HG02884 (cell line): ENCODE data around the gene SLC39A11.
"Not testable (repeated sequence)": the region's sequence is repeated elsewhere in the genome, so short reads cannot be mapped to it uniquely, and the experiment has no call there.

Source experiments
- ATAC-seq: cut with Tn5 transposase; IDR thresholded peaks from one replicate; pipeline ENCODE4 v1.9.1; 2021; ENCODE audit warnings: mild to moderate bottlenecking, moderate library complexity; ENCODE audit not compliant: unreplicated experiment

SLC39A11 gene

GRCh38 chr17:73092523-73093135 lies at the start of gene SLC39A11:
Gene SLC39A11, minus strand, starts transcription at chr17:73092688. Its CDS starts 3,924 bp downstream, at chr17:73088764.
- ATAC-seq: peak; percentile 99

DNA sequence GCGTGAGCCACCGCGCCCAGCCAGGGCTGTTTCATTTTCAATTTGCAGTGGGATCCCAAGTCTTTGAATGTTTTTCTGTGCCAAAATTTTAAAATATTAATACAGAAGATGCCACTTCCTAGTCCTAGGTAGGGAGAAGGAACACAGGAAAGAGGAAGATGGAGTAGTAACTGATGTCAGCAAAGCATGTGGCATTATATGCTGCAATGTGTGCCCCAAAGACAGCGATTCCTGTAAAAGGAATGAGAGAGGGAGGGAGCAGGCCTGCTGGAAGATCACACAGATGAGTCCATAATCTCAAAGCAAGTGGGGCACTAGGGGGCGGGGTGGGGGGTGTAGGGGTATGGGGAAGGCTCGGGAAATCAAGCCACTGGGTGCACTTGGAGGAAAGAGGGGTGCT lies 48.9 kb upstream of the SLC39A11 start:
- ATAC-seq: no peak

DNA sequence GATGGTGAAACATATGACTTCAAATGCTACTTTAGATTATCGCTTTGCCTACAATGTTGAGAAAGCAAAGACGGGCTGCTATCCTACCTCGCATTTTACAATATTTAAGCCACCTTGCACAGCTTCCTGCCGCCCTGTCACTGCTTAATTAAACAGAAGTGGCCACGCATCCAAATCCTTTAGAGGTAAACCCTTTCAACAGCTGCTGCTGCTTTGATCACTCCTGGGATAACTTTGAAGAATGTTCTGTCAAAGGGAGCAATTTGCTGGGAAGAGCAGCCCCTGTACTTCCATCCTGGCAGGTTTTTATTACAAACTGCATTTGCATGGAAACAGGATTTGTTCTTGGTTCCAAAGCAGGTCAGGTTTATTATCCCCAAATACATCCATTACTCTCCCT lies 48.1 kb upstream of the SLC39A11 start:
- no peak for ATAC-seq

- no peak for ATAC-seq
Observed at GRCh38 chr17:73139296-73139695, 46.8 kb upstream of the SLC39A11 start.

GRCh38 chr17:73138541-73139138 lies 46.2 kb upstream of the SLC39A11 start:
- ATAC-seq: no peak

GRCh38 chr17:73137376-73137775 lies 44.9 kb upstream of the SLC39A11 start:
- ATAC-seq: no peak

- ATAC-seq: no peak
Observed at GRCh38 chr17:73135766-73136165, 43.3 kb upstream of the SLC39A11 start.

DNA sequence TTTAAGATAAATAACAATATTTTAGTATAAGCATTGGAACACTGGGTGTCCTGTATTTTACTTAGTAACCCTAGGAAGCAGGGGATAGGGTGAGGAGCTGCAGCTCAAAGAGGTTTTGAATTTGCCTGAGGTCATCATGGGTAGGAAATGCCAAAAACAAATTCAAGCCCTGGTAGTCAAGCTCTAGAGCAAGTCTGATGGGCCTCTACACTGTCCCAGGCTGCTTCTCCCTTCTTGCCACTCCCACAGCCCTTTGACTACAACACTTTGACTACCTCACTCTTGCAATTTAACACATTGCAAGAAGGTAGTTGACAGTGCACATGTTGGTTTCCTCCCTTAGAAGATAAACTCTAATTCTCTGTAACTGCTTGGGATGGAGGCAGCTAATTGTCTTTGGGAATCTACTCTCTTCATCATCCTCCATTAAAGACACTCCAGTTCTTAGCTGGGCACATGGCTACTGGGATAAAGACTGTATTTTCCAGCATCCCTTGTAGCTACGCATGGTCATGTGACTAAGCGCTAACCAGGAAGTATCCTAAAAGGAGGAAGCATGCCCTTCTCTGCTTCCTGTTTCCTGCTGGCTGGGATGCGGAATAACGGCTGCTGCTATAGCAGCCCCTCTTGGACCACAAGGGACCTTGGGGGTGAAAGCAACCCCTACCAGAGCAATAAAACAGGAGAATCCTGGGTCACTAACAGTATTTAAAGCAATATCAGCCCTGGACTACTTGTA lies 41.6 kb upstream of the SLC39A11 start:
- no peak for ATAC-seq

DNA sequence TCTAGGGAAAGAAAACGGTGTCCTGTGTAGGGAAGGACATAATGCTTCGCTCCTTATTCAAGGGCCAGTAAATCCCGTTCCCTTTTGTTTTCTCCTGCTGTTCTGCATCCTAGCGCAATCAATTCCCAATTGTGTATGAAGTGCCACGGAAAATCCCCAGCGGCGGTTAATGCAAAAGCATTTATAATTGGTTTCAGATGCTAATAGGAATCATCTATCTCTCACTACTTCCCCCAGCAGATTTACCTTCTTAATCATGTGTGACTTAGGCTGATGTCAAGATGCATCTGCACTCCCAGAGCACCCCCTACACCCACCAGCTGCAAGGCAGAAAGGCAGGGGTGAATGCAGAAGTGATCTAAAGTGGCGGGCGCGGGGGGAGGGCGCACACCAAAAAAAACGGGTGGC lies 39.6 kb upstream of the SLC39A11 start:
- peak; percentile 60 for ATAC-seq

DNA sequence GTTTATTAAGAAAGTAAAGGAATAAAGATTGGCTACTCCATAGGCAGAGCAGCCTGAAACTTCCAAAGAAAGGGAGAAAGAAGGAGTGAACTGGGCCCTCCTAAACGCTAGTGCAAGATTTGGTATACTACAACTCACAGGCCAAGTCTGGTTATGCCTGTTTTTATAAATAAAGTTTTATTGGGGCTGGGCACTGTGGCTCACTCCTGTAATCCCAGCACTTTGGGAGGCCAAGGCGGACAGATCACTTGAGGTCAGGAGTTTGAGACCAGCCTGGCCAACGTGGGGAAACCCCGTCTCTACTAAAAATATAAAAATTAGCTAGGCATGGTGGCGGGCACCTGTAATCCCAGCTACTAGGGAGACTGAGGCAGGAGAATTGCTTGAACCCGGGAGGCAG lies 39.0 kb upstream of the SLC39A11 start:
- ATAC-seq: not testable (repeated sequence)

DNA sequence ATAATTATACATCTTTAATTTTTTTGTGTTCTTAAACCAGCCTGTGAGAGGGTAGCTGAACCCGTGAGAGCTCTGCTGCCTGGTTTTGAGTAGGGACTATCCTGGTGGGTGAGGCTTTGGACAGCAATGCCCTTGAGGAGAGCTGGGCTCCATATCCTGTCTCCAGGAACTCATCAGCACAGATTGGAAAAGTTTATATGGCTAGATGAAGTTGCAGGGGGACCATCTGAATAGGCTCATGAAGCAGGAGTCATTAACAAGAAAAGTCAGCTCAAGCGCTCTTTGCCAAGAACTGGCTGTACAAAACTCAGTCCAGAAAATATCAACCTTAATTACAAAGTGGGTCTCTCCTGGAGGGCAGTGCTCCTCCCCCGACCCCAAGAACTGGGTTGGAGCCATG lies 38.5 kb upstream of the SLC39A11 start:
- ATAC-seq: no peak

DNA sequence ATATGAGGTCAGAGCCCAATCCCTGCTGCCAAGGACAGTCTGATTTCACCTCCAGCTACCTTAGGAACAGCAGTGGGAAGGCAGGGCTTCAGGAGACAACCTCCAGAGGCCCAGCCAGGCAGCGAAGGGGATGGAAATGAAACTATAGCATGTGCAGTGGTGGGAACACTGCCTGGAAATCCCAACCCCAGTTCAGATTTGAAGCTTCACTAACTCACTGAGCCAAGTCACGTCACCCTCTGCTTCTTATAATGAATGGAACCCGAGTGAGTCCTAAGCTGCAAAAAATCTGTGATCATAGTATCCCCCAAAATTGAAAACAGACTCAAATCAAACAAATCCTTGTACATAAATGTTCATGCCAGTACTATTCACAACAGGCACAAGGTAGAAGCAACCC lies 36.0 kb upstream of the SLC39A11 start:
- no peak for ATAC-seq

GRCh38 chr17:73126716-73127473 lies 34.4 kb upstream of the SLC39A11 start:
- ATAC-seq: no peak

DNA sequence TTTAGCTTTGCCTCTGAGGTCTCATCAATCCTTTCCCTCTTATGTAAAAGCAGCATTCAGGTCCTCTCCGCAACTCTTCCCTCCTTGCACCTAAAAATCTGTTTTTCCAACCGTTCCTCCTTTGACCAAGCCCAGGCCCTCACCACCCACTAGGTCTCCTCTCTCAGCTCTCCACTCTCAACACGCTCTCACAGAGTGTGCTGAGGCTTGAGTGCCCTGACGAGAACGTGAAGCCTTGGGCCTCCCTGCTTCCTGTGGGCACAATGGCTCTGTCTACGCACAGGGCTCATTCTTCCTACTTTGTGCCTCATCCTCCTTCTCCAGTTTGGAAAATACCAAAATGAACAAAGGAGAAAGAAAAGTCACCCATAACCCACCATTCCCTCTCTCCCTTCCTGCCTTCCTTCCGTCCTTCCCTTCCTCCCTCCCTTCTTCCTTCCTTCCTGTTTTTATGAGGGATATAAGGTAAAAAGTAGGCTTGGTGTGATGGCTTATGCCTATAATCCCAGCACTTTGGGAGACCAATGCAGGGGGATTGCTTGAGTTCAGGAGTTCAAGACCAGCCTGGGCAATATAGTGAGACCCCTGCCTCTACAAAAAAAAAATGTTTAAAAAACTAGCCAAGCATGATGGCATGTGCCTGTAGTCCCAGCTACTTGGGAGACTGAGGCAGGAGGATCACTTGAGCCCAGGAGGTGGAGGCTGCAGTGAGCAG lies 31.3 kb upstream of the SLC39A11 start:
- ATAC-seq: no peak

DNA sequence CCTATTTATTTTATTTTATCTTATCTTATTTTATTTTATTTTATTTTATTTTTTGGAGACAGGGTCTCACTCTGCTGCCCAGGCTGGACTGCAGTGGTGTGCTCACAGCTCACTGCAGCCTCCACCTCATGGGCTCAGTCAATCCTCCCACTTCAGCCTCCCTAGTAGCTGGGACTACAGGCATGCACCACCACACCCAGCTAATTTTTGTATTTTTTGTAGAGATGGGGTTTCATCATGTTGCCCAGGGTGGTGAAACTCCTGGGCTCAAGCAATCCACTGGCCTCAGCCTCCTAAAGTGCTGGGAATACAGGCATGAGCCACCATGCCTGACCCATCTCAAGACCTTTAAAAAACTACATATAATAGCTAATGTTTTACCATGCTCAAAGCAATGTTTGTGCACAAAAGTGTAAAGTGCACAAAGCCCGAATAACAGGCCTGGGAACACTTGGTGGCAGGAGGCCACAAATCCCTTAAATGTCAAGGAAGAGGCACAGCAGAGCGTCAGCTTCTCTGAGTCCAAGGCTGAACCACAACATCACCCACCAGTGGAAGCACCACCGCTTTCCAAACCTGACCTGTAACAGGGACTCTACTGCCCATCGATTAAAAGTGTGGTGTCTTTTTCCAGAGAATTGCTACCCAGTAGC lies 30.6 kb upstream of the SLC39A11 start:
- no peak for ATAC-seq

DNA sequence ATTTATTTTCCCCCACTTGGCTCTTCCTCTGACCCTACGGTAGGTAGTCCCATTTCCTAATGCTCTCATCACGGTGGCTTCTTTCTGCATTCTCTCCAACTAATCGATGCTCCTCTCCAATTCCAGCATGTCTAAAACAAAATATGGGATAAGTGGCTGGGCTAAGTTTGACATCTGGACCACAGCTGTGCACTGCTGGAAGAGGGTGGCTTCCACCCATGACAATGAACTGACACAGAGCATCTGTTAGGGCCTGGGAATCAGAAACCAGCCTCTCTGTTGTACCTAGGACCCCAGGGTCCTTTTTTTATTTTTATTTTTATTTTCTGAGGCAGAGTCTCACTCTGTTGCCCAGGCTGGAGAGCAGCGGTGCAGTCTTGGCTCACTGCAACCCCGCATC lies 29.0 kb upstream of the SLC39A11 start:
- no peak for ATAC-seq

- no peak for ATAC-seq
Observed at GRCh38 chr17:73119631-73120030, 27.1 kb upstream of the SLC39A11 start.

- ATAC-seq: no peak
Observed at GRCh38 chr17:73118951-73119391, 26.5 kb upstream of the SLC39A11 start.

DNA sequence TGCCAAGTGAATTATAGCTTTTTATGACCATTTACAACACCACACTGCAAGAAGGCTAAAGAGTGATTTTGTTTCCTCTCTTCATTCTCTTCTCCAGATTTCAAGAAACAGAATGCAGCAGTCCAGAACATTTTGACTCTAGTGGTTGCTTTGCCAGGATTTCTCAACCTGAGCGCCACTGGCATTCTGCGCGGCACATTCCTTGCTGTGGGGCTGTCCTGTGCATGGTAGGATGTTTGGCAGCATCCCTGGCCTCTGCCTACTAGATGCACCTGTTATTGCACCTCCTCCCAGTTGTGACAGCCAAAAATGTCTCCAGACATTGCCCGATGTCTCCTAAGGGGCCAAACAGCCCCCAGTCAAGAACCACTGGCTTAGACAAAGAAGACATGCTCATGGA lies 25.7 kb upstream of the SLC39A11 start:
- ATAC-seq: no peak

- ATAC-seq: no peak
Observed at GRCh38 chr17:73112246-73112645, 19.8 kb upstream of the SLC39A11 start.
